ENCODE results near the gene ATP10A.
"Not testable (repeated sequence)": the region's sequence is repeated elsewhere in the genome, so short reads cannot be mapped to it uniquely, and the experiment has no call there.

The ATP10A gene

GRCh38 chr15:25658560-25658959 lies 204.6 kb downstream of the ATP10A start:
- no peak for DNase-seq (ENCODE audit: low read depth)

GRCh38 chr15:25655207-25655948 lies 207.7 kb downstream of the ATP10A start:
- no peak for DNase-seq (ENCODE audit: low read depth)

GRCh38 chr15:25653371-25653770 lies 209.8 kb downstream of the ATP10A start:
- no peak for DNase-seq (ENCODE audit: low read depth)

- no peak for DNase-seq (ENCODE audit: low read depth)
Measured at GRCh38 chr15:25652704-25653103, 210.4 kb downstream of the ATP10A start.

- DNase-seq (ENCODE audit: low read depth) = no peak
Measured at GRCh38 chr15:25649390-25649789, 213.7 kb downstream of the ATP10A start.

GRCh38 chr15:25643120-25643519 lies 220.0 kb downstream of the ATP10A start:
- no peak for DNase-seq (ENCODE audit: low read depth)

GRCh38 chr15:25641762-25642161 lies 221.4 kb downstream of the ATP10A start:
- no peak for DNase-seq (ENCODE audit: low read depth)

GRCh38 chr15:25641361-25641760 lies 221.8 kb downstream of the ATP10A start:
- DNase-seq (ENCODE audit: low read depth) = no peak

GRCh38 chr15:25640959-25641358 lies 222.2 kb downstream of the ATP10A start:
- not testable (repeated sequence) for DNase-seq (ENCODE audit: low read depth)

- DNase-seq (ENCODE audit: low read depth) = no peak
Measured at GRCh38 chr15:25640381-25640780, 222.7 kb downstream of the ATP10A start.

GRCh38 chr15:25636486-25636885 lies 226.6 kb downstream of the ATP10A start:
- not testable (repeated sequence) for DNase-seq (ENCODE audit: low read depth)

- DNase-seq (ENCODE audit: low read depth) = no peak
Measured at GRCh38 chr15:25635191-25635590, 227.9 kb downstream of the ATP10A start.

GRCh38 chr15:25633862-25634261 lies 229.3 kb downstream of the ATP10A start:
- DNase-seq (ENCODE audit: low read depth) = no peak

GRCh38 chr15:25631971-25632370 lies 231.2 kb downstream of the ATP10A start:
- no peak for DNase-seq (ENCODE audit: low read depth)

Data from T follicular helper cell (primary cell).